K562 (cell line): ENCODE data around the gene KHNYN. TPM values are rescaled to one million over a fixed set of nuclear protein-coding genes. Genes with fewer than 3 reads are reported as not detected.

ENCODE experiments used
- ARID1B ChIP-seq: fragments of 450-650 bp; IDR thresholded peaks from 2 replicates; pipeline ENCODE4 v1.6.1; 2016; ENCODE audit warnings: antibody characterized with exemption, mild to moderate bottlenecking, inconsistent platforms
- CBFA2T3 ChIP-seq: fragments of 450-650 bp; IDR thresholded peaks from 2 replicates; pipeline ENCODE4 v1.6.1; 2017
- CGGBP1 ChIP-seq: fragments of 250-450 bp; sonication (Bioruptor Pico); IDR thresholded peaks from 2 replicates; pipeline ENCODE4 v1.9.0; 2021; ENCODE audit warnings: mild to moderate bottlenecking
- CTCF ChIP-seq, 3 experiments: IDR thresholded peaks in 2 of 3; conservative IDR thresholded peaks in 1 of 3; 2 replicates each; pipeline ENCODE4 v1.5.1; 2011 to 2012; ENCODE audit warnings: low read length in 3 of 3, mild to moderate bottlenecking in 3 of 3, control low read depth in 2 of 3, improper control_type of control experiment in 1 of 3, inconsistent platforms in 1 of 3, low read depth in 1 of 3, mixed read lengths in 1 of 3, moderate library complexity in 1 of 3; ENCODE audit not compliant: insufficient read depth in 2 of 3
- DPF2 ChIP-seq: fragments of 450-650 bp; IDR thresholded peaks from 2 replicates; pipeline ENCODE4 v1.6.1; 2016
- NRF1 ChIP-seq, 2 experiments: fragments of 450-650 bp; IDR thresholded peaks in 1 of 2; conservative IDR thresholded peaks in 1 of 2; 2 replicates each; pipeline ENCODE4 v1.6.1; 2014; ENCODE audit warnings: mild to moderate bottlenecking in 2 of 2
- PCBP2 ChIP-seq: fragments of 200-400 bp; formaldehyde crosslinking; IDR thresholded peaks from 2 replicates; pipeline ENCODE4 v1.6.1; 2018; ENCODE audit warnings: low read length, low read depth, mild to moderate bottlenecking, moderate library complexity; ENCODE audit not compliant: poor library complexity, severe bottlenecking
- RBFOX2 ChIP-seq: fragments of 200-400 bp; formaldehyde crosslinking; IDR thresholded peaks from 2 replicates; pipeline ENCODE4 v1.6.1; 2017; ENCODE audit warnings: low read depth, mild to moderate bottlenecking, low read length, moderate library complexity
- RCOR1 ChIP-seq, 2 experiments: IDR thresholded peaks; 2 replicates each; pipeline ENCODE4 v1.6.1; 2012; ENCODE audit warnings: low read depth in 2 of 2, low read length in 2 of 2, borderline replicate concordance in 1 of 2, improper control_type of control experiment in 1 of 2
- SRSF1 ChIP-seq: fragments of 200-400 bp; formaldehyde crosslinking; IDR thresholded peaks from 2 replicates; pipeline ENCODE4 v1.6.1; 2017; ENCODE audit warnings: mild to moderate bottlenecking, low read depth, low read length, moderate library complexity
- SUPT5H ChIP-seq: fragments of 450-650 bp; IDR thresholded peaks from 2 replicates; pipeline ENCODE4 v1.6.1; 2016
- TBP ChIP-seq: optimal IDR thresholded peaks from 2 replicates; pipeline ENCODE3; 2011; ENCODE audit warnings: low read depth, low read length, improper control_type of control experiment
- TCF3 ChIP-seq: sonication (generic); formaldehyde crosslinking; IDR thresholded peaks from 2 replicates; pipeline ENCODE4 v1.4.0; 2020; ENCODE audit warnings: mild to moderate bottlenecking, missing genetic modification reagents
- TEAD4 ChIP-seq, 2 experiments: sonication (generic) in 1 of 2; formaldehyde crosslinking in 1 of 2; IDR thresholded peaks; 2 replicates each; pipeline versions ENCODE4 v1.6.1 to v1.8.0; 2012 to 2022; ENCODE audit warnings: borderline replicate concordance in 1 of 2, inconsistent platforms in 1 of 2, low read length in 1 of 2, mild to moderate bottlenecking in 1 of 2, missing genetic modification reagents in 1 of 2
- TSC22D4 ChIP-seq: fragments of 450-650 bp; IDR thresholded peaks from 2 replicates; pipeline ENCODE4 v1.6.1; 2016; ENCODE audit warnings: missing genetic modification characterization, missing biosample characterization, control low read depth
- ZNF384 ChIP-seq: IDR thresholded peaks from 2 replicates; pipeline ENCODE4 v1.6.1; 2012; ENCODE audit warnings: low read depth, low read length, improper control_type of control experiment
- ZSCAN32 ChIP-seq: fragments of 450-650 bp; formaldehyde crosslinking; IDR thresholded peaks from 2 replicates; pipeline ENCODE4 v1.4.0; 2020; ENCODE audit warnings: mild to moderate bottlenecking, moderate library complexity
- polyA plus RNA-seq, 8 experiments: library from polyadenylated mRNA; depleted of rRNA in 4 of 8; stranded (reverse) in 5 of 8; unstranded in 3 of 8; fragments of >200 nt; fragmentation: Nextera tagmentation in 2 of 8; fragmentation: Illumina TruSeq in 1 of 8; extraction: Ambion mirVana in 2 of 8; extraction: Trizol in 1 of 8; gene quantifications; 2 replicates each; pipeline versions ENCODE4 v1.2.1 to v1.2.3, GENCODE V29; 2011 to 2014; ENCODE audit warnings: inconsistent platforms in 1 of 8, missing spikeins in 1 of 8
- total RNA-seq, 7 experiments: library from RNA; depleted of rRNA in 6 of 7; stranded (reverse); fragments of >200 nt in 6 of 7; fragmentation: Illumina TruSeq in 2 of 7; extraction: Trizol in 2 of 7; gene quantifications; 2 replicates each; pipeline versions ENCODE4 v1.2.1 to v1.2.3, GENCODE V29; 2011 to 2021; ENCODE audit warnings: low replicate concordance in 1 of 7

The KHNYN gene
- total and polyA plus RNA-seq, 9 of the 15 experiments (the other 6 are each of a cell fraction or from before 2014, with no cell fraction given) = 0.76 to 26.0 (median 14.1) TPM

- peak; percentile 68 for TF ChIP-seq CBFA2T3
- TF ChIP-seq PCBP2 = no peak
- no peak for TF ChIP-seq ZNF384
- 0 out of 2 replicates have a peak, but pooled peaks have one; percentile 27 for TF ChIP-seq RBFOX2
- peak; percentile 10 to 33 (median 11); a peak in 2 of 6 replicates for TF ChIP-seq CTCF (IDR thresholded peaks at IDR 0.05 in 2 of 3, conservative IDR thresholded peaks at IDR 0.05 in 1 of 3; ENCODE audit: insufficient read depth in 2 of 3, low read depth in 1 of 3, low read length in 3 of 3)
- no peak for TF ChIP-seq SRSF1
- 0 out of 2 replicates have a peak, but pooled peaks have one; percentile 12 for TF ChIP-seq TEAD4 (IDR thresholded peaks at IDR 0.05; ENCODE audit: low read length)
- TF ChIP-seq TEAD4 (CRISPR knock-in tag; IDR thresholded peaks at IDR 0.05; ENCODE audit: borderline replicate concordance) = no peak
- no peak for TF ChIP-seq SUPT5H
- TF ChIP-seq CGGBP1 (CRISPR knock-in tag) = no peak
- peak; percentile 33; the same call in 1 of the 2 replicates for TF ChIP-seq DPF2
- peak; percentile 74 for TF ChIP-seq TCF3 (CRISPR knock-in tag)
- TF ChIP-seq ZSCAN32 (CRISPR knock-in tag) = no peak
- TF ChIP-seq NRF1 (conservative IDR thresholded peaks at IDR 0.05 in 1 of 2, IDR thresholded peaks at IDR 0.05 in 1 of 2) = peak; percentile 64 to 68
- TF ChIP-seq TBP = peak; percentile 26
- TF ChIP-seq TSC22D4 (tag) = no peak
- TF ChIP-seq RCOR1 (IDR thresholded peaks at IDR 0.05; ENCODE audit: borderline replicate concordance in 1 of 2, low read depth in 2 of 2, low read length in 2 of 2) = 0 out of 4 replicates have a peak, but pooled peaks of 1 of the 2 experiments have one; percentile 27
- peak; percentile 63 for TF ChIP-seq ARID1B
Observed at GRCh38 chr14:24416254-24416931, 13.4 kb upstream of the KHNYN start (continued).
